T-helper 1 cell treated with Interleukin-12 subunit alpha and Interleukin-12 subunit beta and Interleukin-4 antibody, amounts not matched to agents 30 μg/mL and 1 μg/mL, for 36 hours (primary cell): ENCODE measurements around the gene EFR3B.

Experiments
- H3K27ac Mint-ChIP-seq: one replicate; pipeline ENCODE4 v1.8.0; 2021; ENCODE audit warnings: mild to moderate bottlenecking, mixed read lengths
- H3K27me3 Mint-ChIP-seq: one replicate; pipeline ENCODE4 v1.8.0; 2021; ENCODE audit warnings: low read depth, mixed read lengths
- H3K36me3 Mint-ChIP-seq: one replicate; pipeline ENCODE4 v1.8.0; 2021; ENCODE audit warnings: low read depth, mixed read lengths
- H3K4me1 Mint-ChIP-seq: one replicate; pipeline ENCODE4 v1.8.0; 2021; ENCODE audit warnings: low read depth, mixed read lengths
- H3K4me3 Mint-ChIP-seq: one replicate; pipeline ENCODE4 v1.8.0; 2021; ENCODE audit warnings: mild to moderate bottlenecking, moderate library complexity, mixed read lengths
- H3K9me3 Mint-ChIP-seq: one replicate; pipeline ENCODE4 v1.8.0; 2021; ENCODE audit warnings: mixed read lengths

EFR3B gene

DNA sequence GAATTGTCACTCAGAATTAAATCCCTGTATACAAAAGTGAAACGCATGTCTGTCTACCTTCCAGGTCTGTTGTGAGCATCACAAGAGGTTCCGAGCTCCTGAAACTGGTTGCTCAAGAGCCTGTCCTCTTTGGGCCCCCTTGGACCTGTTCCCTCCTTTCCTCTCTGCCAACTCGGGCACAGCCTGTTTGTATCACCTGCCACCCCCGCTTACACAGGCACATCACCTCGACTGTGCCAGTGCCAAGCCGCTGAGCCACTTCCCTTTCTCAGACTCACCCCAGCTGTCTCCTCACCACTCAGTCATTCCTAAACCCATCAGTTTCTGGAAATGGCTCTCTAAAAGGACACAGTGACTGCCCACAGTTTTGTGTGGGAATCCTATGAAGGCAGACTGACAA, 3.1 kb downstream of the EFR3B start:
- no peaks in the 10 kb centered on the region for H3K36me3 Mint-ChIP-seq
- peak overlapping the region; percentile 11 for H3K4me3 Mint-ChIP-seq
- H3K9me3 Mint-ChIP-seq, result no peaks in the 10 kb centered on the region
- H3K4me1 Mint-ChIP-seq, result peaks cover 16% of the 10 kb centered on the region
- no peak overlapping the region for H3K27ac Mint-ChIP-seq
- peaks cover 63% of the 10 kb centered on the region for H3K27me3 Mint-ChIP-seq

DNA sequence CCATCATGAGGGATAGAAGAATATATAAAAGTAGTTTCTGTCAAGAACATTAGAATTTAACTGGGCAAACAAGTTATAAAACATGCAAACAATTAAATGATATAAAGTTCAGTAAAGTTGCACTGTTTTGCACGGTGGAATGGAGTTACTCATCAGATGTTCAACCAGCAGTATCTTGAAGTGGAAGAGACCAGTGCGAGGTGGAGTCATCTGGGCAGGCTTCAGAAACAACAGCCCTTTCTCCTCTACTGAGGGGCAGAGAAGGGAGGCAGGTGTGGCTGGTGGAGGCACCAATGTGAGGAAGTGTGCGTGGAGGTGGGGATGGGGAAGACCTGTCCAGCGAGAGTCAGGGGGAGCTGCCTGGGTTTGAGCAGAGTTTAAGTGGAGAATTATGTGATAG, 7.5 kb downstream of the EFR3B start:
- Mint-ChIP-seq H3K4me3 (no peak overlapping the region), H3K27me3 (peaks cover 43% of the 10 kb centered on the region), H3K9me3 (no peaks in the 10 kb centered on the region), H3K27ac (no peak overlapping the region), H3K36me3 (no peaks in the 10 kb centered on the region), H3K4me1 (peaks cover 4% of the 10 kb centered on the region)

DNA sequence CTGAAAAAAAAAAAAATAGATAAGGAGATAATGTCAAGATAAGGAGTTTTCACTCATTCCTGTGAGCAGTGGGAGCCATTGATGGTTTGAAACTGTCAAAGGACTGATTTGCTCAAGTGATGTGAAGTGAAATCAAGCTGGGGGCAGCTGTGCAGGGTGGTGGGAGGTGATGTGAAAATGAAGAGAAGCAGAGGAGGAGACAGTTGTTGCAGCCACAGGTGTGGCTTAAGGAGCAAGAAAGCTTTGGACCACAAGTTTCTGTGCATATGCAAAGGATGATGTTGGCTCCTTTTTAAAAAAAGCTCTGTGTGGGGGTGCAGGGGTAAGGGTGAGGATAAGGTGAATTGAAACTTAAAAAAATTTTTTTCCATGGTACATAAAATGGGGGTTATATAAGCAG, 8.3 kb downstream of the EFR3B start:
- peaks cover 1% of the 10 kb centered on the region for H3K4me1 Mint-ChIP-seq
- H3K4me3 Mint-ChIP-seq, result no peak overlapping the region
- H3K36me3 Mint-ChIP-seq, result no peaks in the 10 kb centered on the region
- no peak overlapping the region for H3K27ac Mint-ChIP-seq
- peaks cover 42% of the 10 kb centered on the region for H3K27me3 Mint-ChIP-seq
- H3K9me3 Mint-ChIP-seq, result no peaks in the 10 kb centered on the region

DNA sequence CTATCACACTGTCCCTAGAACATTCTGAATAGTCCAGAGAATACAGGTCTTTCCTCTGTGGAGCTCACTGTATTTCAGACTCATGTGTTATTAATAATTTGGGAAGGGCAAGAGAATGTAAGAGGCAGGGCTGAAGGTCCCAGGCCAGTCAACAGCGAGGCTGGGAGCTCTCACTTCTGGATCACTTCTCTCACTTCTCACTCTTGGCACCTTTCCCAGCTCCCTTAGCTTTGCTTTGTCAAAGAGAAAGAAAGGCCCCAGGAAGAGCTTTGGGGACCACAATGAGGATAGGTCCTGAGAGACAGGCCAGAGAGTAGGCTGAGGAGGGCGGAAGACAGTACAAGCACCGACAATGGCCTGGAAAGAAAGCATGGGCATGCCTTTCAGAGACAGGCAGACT, 11.2 kb downstream of the EFR3B start:
- no peaks in the 10 kb centered on the region for H3K36me3 Mint-ChIP-seq
- no peak overlapping the region for H3K4me3 Mint-ChIP-seq
- no peak overlapping the region for H3K27ac Mint-ChIP-seq
- no peaks in the 10 kb centered on the region for H3K9me3 Mint-ChIP-seq
- no peaks in the 10 kb centered on the region for H3K4me1 Mint-ChIP-seq
- H3K27me3 Mint-ChIP-seq, result peaks cover 37% of the 10 kb centered on the region

DNA sequence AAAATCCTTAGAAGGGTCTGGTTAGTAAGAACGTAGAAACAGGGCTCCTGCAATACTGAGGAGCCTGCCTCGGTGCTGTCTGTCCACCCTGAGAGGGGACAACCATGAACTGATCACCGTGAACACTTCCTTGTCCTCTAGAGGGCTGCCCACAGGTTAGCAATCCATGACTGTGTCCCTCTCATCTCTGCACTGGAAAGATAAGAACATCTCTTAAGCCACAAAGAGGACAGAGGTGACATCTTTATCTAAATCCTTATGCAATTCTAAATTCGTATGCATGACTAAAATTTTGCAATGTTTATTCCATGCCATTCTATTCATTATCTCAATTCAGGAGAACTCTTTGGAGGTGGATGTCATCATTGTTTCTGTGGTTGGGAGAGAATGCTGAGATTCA, 12.8 kb downstream of the EFR3B start:
- H3K27me3 Mint-ChIP-seq, result peaks cover 26% of the 10 kb centered on the region
- H3K4me3 Mint-ChIP-seq, result no peak overlapping the region
- H3K4me1 Mint-ChIP-seq, result no peaks in the 10 kb centered on the region
- H3K36me3 Mint-ChIP-seq, result no peaks in the 10 kb centered on the region
- H3K27ac Mint-ChIP-seq, result no peak overlapping the region
- H3K9me3 Mint-ChIP-seq, result no peaks in the 10 kb centered on the region

DNA sequence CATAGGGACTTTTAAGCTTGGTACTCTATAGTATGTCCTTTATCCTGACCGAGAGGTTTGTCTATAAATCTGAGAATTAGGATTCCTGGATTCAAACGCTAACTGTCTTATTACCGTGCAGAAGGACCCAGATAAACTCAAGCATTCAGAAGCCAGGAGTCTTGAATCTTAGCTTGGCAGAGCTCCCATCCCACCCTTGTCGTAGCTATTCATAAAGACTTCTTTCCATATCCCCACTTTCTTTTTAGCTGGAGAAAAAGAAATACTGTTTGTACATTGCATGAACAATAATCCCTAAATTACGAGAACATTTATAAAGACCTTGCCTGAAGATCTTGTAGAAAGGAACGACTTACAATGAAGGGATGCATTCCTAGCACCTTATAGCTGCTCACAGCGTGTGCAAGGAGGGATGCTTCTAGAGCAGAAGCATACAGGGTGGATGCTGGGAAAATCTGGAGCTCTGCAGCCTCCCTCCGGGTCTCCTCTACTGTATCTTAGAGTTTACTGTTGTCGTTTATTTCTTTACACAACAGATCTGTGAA, 13.6 kb downstream of the EFR3B start:
- no peaks in the 10 kb centered on the region for H3K36me3 Mint-ChIP-seq
- peaks cover 22% of the 10 kb centered on the region for H3K27me3 Mint-ChIP-seq
- H3K9me3 Mint-ChIP-seq, result no peaks in the 10 kb centered on the region
- no peak overlapping the region for H3K4me3 Mint-ChIP-seq
- H3K4me1 Mint-ChIP-seq, result no peaks in the 10 kb centered on the region
- H3K27ac Mint-ChIP-seq, result no peak overlapping the region

DNA sequence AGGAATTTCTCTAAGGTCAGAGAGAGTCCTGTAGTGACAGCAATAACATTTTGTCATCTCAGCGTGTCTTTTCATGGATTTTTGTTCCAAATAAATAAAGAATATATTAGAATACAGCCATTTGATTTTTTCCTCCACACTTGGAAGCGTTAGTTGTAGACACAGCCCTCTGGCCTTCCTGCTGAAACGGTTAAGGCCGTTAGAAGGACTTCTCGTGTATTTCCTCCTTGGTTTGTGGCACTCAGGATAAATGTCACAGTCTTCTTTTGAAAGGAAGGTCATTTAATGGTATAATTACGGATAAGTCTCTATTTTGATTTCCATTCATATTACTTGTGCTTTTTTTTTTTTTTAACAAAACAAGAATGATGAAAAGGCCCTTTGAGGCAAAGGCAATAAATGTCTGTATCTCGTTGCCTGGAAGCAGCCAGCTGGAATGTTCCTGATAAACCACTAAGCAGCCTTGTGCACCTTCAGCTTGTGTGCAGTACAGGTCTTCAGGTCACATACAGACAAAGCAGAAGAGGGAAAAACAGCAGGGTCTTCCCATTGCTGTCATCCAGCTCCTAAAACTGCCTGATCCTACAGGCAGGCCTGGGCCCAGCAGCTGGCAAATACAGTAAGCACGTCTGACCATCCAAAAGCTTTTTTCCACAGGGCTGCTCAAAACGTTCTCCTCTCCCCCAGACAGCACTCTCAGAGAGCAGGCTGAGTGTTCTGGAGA, 14.4 kb downstream of the EFR3B start:
- Mint-ChIP-seq H3K27me3 (peaks cover 17% of the 10 kb centered on the region), H3K9me3 (no peaks in the 10 kb centered on the region), H3K4me1 (no peaks in the 10 kb centered on the region), H3K36me3 (no peaks in the 10 kb centered on the region), H3K4me3 (no peak overlapping the region), H3K27ac (no peak overlapping the region)

DNA sequence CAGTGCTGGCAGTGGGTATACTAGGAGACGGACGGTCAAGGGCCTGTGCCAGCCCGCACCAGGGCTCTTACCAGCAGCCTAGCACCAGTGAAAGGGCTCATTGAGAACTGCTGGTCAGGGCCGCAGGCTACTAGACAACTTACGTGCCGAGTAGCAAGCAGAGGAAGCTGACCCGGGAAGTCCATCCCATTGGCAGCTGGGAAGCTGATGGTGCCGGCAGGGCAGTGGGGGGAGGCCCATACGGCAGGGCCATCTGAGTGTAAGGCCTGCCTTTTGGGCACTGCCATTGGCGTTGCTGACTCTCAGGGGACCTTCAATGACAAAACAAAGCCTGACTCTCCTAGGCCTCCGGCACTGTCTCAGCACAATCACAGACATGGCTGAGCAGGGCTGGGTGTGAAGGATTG, 20.6 kb downstream of the EFR3B start:
- Mint-ChIP-seq H3K27me3 (no peaks in the 10 kb centered on the region), H3K9me3 (peaks cover 6% of the 10 kb centered on the region), H3K4me1 (no peaks in the 10 kb centered on the region), H3K4me3 (no peak overlapping the region), H3K27ac (no peak overlapping the region), H3K36me3 (no peaks in the 10 kb centered on the region)

DNA sequence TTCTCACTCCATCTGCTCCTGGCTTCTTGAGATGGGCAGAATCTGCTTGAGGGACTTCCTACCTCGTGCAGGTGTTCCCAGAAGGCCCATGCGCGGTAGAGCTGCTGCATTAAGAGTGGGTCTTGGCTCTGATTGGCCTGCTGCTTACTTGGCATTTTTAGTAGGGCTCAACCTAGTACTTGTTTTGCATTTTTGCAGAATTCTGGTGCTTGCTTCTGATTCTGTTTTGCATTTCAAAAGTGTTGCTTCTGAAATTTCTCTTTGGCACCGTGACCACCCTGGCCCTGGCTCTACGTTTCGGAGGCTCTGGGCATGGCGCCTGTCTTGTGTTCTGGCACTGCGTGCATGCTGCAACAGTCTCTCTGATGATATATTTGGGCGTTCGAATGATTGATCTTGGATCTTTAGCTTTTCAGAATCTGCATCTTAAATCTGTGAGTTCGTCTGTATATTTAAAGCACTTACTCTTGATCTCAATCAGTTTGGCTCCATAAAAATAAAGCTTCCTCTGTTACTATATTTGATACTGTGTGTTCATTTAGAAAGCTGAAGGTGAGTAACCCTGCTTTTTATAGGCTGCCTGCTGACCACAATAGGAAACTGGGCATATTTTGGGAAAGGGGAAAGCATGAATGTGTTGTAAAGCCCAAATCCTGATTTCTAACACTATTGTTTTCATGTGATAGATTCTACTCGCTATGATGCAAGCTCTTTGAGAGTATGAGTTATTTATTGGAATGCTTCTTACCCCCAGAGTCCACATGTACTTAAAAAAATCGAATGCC, 22.2 kb downstream of the EFR3B start:
- H3K27ac Mint-ChIP-seq, result no peak overlapping the region
- H3K36me3 Mint-ChIP-seq, result no peaks in the 10 kb centered on the region
- H3K4me1 Mint-ChIP-seq, result no peaks in the 10 kb centered on the region
- H3K9me3 Mint-ChIP-seq, result peaks cover 6% of the 10 kb centered on the region
- no peak overlapping the region for H3K4me3 Mint-ChIP-seq
- H3K27me3 Mint-ChIP-seq, result no peaks in the 10 kb centered on the region

DNA sequence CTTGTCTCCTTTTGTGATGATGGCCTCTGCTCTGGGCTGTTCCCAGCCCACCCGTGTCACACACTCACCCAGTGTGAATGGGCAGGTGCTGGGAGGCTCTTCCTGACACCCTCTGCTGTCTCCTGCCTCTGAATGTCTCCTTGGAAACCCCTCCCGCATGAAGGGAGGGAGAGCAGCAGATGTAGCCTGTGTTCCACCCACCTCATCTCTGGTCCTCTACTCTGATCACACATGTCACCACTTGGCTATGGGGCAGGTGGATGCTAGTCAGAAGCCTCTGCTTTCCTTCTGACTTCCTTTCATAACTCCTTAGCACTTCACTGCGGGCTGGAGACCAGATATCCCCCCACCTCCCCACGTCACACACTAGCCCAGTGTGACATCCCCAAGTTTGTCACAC, 23.9 kb downstream of the EFR3B start:
- Mint-ChIP-seq H3K36me3 (no peaks in the 10 kb centered on the region), H3K4me3 (no peak overlapping the region), H3K4me1 (no peaks in the 10 kb centered on the region), H3K27me3 (no peaks in the 10 kb centered on the region), H3K9me3 (peaks cover 6% of the 10 kb centered on the region), H3K27ac (no peak overlapping the region)

DNA sequence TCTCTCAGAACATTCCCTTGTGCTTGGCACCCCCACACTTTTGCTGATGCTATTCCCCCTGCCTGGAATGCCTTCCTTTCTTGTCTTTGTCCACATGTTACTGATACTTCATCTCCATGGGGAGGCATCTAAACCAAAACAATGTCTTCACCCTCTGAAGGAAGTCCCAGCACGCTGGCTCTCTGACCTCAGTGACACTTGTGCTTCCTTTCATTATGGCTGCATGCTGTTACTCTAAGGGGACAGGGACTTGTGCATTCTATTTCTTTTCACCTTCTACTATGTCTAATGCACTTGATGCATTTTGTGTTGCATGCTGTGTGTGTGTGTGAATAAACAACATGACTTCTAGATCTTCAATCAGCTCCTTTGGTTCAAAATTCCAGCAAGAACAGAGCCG, 24.6 kb downstream of the EFR3B start:
- H3K4me3 Mint-ChIP-seq, result no peak overlapping the region
- H3K36me3 Mint-ChIP-seq, result no peaks in the 10 kb centered on the region
- H3K4me1 Mint-ChIP-seq, result no peaks in the 10 kb centered on the region
- H3K27ac Mint-ChIP-seq, result no peak overlapping the region
- H3K9me3 Mint-ChIP-seq, result peaks cover 6% of the 10 kb centered on the region
- H3K27me3 Mint-ChIP-seq, result no peaks in the 10 kb centered on the region

DNA sequence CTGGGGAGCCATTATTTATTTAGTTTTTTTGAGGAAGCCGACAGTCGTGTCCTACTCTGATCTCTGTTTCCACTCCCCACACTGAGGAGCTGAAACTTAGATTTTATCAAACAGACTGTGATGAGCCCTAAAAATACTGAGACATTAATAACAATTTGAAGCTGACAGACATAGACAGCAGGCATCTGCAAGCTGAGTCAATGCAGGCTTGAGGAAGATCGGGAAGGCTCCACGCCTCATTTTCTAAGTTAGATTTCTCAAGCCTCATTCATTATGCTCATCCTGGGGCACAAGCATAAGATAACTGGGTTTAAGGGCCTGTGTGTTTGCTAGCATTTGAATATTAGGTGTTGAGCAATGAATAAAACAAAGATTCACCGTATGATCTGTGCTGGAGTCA, 26.3 kb downstream of the EFR3B start:
- H3K36me3 Mint-ChIP-seq, result no peaks in the 10 kb centered on the region
- no peaks in the 10 kb centered on the region for H3K4me1 Mint-ChIP-seq
- H3K27me3 Mint-ChIP-seq, result no peaks in the 10 kb centered on the region
- no peak overlapping the region for H3K4me3 Mint-ChIP-seq
- no peak overlapping the region for H3K27ac Mint-ChIP-seq
- peaks cover 6% of the 10 kb centered on the region for H3K9me3 Mint-ChIP-seq

DNA sequence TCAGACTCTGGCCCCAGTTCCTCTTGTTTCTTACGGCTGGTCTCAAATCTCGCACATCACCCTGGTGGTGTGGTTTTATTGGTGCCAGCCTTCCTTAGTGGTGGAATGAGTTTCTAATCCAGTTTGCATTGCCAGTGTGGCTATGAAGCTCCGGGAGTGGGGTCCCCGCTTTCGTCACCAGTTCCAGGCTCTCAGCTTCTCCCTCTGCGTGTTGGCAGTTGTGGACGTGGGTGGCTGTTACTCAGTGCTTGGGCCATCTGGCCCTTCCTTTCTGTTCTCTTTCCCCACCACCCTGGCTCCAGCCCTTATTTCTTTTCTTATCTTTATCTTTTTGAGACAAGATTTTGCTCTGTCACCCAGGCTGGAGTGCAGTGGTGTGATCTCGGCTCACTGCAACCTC, 30.1 kb downstream of the EFR3B start:
- H3K27me3 Mint-ChIP-seq, result peaks cover 16% of the 10 kb centered on the region
- H3K27ac Mint-ChIP-seq, result no peak overlapping the region
- no peaks in the 10 kb centered on the region for H3K9me3 Mint-ChIP-seq
- H3K4me3 Mint-ChIP-seq, result no peak overlapping the region
- H3K4me1 Mint-ChIP-seq, result no peaks in the 10 kb centered on the region
- no peaks in the 10 kb centered on the region for H3K36me3 Mint-ChIP-seq

DNA sequence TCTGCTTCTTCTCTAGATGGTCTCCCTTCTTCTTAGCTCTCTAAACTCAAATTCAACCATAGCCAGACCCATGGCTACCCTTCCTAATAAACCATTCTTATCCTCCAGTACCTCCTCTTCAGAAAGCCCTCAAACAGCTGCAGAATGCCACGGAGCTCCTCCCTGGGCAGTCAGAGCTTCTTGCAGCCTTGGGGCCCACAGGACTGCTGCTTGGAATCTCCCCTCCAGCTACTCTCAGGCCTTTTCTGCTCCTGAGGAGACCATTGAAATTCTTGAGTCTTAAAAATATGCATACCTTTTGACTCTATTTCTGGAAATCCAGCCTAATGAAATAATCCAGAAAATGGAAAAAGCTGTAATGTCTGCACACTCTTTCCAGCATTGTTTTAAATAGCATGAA, 30.7 kb downstream of the EFR3B start:
- Mint-ChIP-seq H3K36me3 (no peaks in the 10 kb centered on the region), H3K4me1 (no peaks in the 10 kb centered on the region), H3K4me3 (no peak overlapping the region), H3K27me3 (peaks cover 17% of the 10 kb centered on the region), H3K27ac (no peak overlapping the region), H3K9me3 (no peaks in the 10 kb centered on the region)

DNA sequence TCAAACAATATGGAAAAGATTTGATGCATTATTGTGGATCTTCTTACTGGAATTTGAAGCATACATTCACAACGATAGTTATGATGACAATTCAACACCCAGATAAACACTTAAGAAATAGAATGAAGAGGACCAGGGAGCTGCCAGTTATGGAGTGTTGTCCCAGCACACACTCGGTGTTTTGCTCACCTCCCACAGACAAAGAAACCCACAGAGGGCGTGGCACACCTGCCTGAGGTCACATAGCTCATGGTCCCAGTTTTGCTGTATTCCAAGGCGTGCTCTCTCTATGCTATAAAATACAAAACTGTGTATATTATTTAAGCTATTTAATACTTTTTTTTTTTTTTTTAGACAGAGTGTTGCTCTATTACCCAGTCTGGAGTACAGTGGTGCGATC, 31.1 kb downstream of the EFR3B start:
- H3K36me3 Mint-ChIP-seq, result no peaks in the 10 kb centered on the region

More for the DNA sequence above, 31.1 kb downstream of the EFR3B start:
- peaks cover 20% of the 10 kb centered on the region for H3K27me3 Mint-ChIP-seq
- no peaks in the 10 kb centered on the region for H3K4me1 Mint-ChIP-seq
- H3K4me3 Mint-ChIP-seq, result no peak overlapping the region
- H3K9me3 Mint-ChIP-seq, result no peaks in the 10 kb centered on the region
- H3K27ac Mint-ChIP-seq, result no peak overlapping the region
